GM12878 (cell line): ENCODE results near the gene GAD2. TPM values are rescaled to one million over a fixed set of nuclear protein-coding genes. Genes with fewer than 3 reads are reported as not detected.

ENCODE experiments used
- ATAC-seq: fragments of 200-7000 bp; cut with Tn5 transposase; 3 replicates; pipeline ENCODE4 v1.9.1; 2020; ENCODE audit warnings: mild to moderate bottlenecking, moderate library complexity
- BruUV-seq: library from RNA; stranded (reverse); fragments of 400-500 nt; replicated peaks from 2 replicates; lab custom pipeline; 2021; lab: Mats Ljungman, UMichigan
- CTCF ChIA-PET: fragments of 300-600 bp; sonication (Branson Sonifier 250); formaldehyde crosslinking; extraction: SDS; loops from one replicate; lab custom pipeline; 2021; ENCODE audit warnings: inconsistent platforms; lab: Yijun Ruan, JAX
- POLR2A ChIA-PET: fragments of 350-600 bp; formaldehyde crosslinking; extraction: SDS; loops from one replicate; lab custom pipeline; 2021; ENCODE audit warnings: inconsistent platforms; lab: Charles Lee
- RAD21 ChIA-PET: fragments of 300-600 bp; sonication (Branson Sonifier 250); formaldehyde crosslinking; loops from one replicate; lab custom pipeline; 2023; ENCODE audit warnings: antibody characterized with exemption; ENCODE audit not compliant: unreplicated experiment; lab: Charles Lee
- SMC1A ChIA-PET: fragments of 300-600 bp; sonication (Branson Sonifier 250); formaldehyde crosslinking; loops from one replicate; lab custom pipeline; 2023; ENCODE audit not compliant: unreplicated experiment, uncharacterized antibody; lab: Charles Lee
- DNase-seq: peaks from one replicate; pipeline ENCODE4 v3.0.0-alpha.2; 2011; ENCODE audit warnings: low read depth, low spot score
- FAIRE-seq: peaks from 3 replicates; lab custom pipeline; 2011; peaks lifted over from hg19 to GRCh38; lab: Jason Lieb, UNC
- H2AFZ ChIP-seq: 2 replicates; pipeline ENCODE4 v1.6.0; 2011; ENCODE audit warnings: low read depth, low read length, control low read depth; ENCODE audit not compliant: control insufficient read depth
- H3K27ac ChIP-seq: 2 replicates; pipeline ENCODE4 v1.5.1; 2011; ENCODE audit warnings: control low read depth; ENCODE audit not compliant: control insufficient read depth, insufficient read depth
- H3K27me3 ChIP-seq, 2 experiments: replicated peaks in 1 of 2; 2 replicates each; pipeline versions ENCODE4 v1.6.0 to v1.6.1; 2011; ENCODE audit warnings: low read length in 1 of 2; ENCODE audit not compliant: control insufficient read depth in 2 of 2, insufficient read depth in 2 of 2
- H3K36me3 ChIP-seq, 2 experiments: 2 replicates each; pipeline ENCODE4 v1.5.1; 2011; ENCODE audit warnings: low read length in 1 of 2; ENCODE audit not compliant: control insufficient read depth in 2 of 2, insufficient read depth in 2 of 2
- H3K4me1 ChIP-seq: 2 replicates; pipeline ENCODE4 v1.6.1; 2011; ENCODE audit warnings: mild to moderate bottlenecking, low read length, moderate library complexity, mixed read lengths; ENCODE audit not compliant: control insufficient read depth, insufficient read depth
- H3K4me2 ChIP-seq: 2 replicates; pipeline ENCODE4 v1.6.0; 2011; ENCODE audit warnings: control low read depth; ENCODE audit not compliant: control insufficient read depth, insufficient read depth
- H3K4me3 ChIP-seq: fragments of 200-600 bp; sonication (generic); 2 replicates; pipeline ENCODE4 v1.5.1; 2016
- H3K79me2 ChIP-seq: 2 replicates; pipeline ENCODE4 v1.6.0; 2011; ENCODE audit warnings: low read length; ENCODE audit not compliant: control insufficient read depth, insufficient read depth
- H3K9ac ChIP-seq: 2 replicates; pipeline ENCODE4 v1.8.0; 2011; ENCODE audit warnings: low read length, control low read depth, mixed read lengths; ENCODE audit not compliant: control insufficient read depth, insufficient read depth
- H3K9me3 ChIP-seq: replicated peaks from 3 replicates; pipeline ENCODE4 v1.5.1; 2011; ENCODE audit warnings: mild to moderate bottlenecking, low read length; ENCODE audit not compliant: control insufficient read depth, insufficient read depth
- H4K20me1 ChIP-seq: 2 replicates; pipeline ENCODE4 v1.6.0; 2011; ENCODE audit not compliant: control insufficient read depth, insufficient read depth
- E2F8 ChIP-seq: fragments of 450-650 bp; IDR thresholded peaks from 2 replicates; pipeline ENCODE4 v1.6.1; 2018; ENCODE audit warnings: mild to moderate bottlenecking, low read depth, moderate library complexity; ENCODE audit not compliant: partially characterized antibody
- IRF3 ChIP-seq: fragments of 450-650 bp; IDR thresholded peaks from 2 replicates; pipeline ENCODE4 v1.6.1; 2014; ENCODE audit warnings: mild to moderate bottlenecking
- LARP7 ChIP-seq: fragments of 450-650 bp; IDR thresholded peaks from 2 replicates; pipeline ENCODE4 v1.6.1; 2017; ENCODE audit warnings: mild to moderate bottlenecking
- MEF2A ChIP-seq: IDR thresholded peaks from 2 replicates; pipeline ENCODE4 v1.6.1; 2011; ENCODE audit warnings: low read depth, mild to moderate bottlenecking, low read length, moderate library complexity; ENCODE audit not compliant: insufficient read depth
- PML ChIP-seq: IDR thresholded peaks from 2 replicates; pipeline ENCODE4 v1.6.1; 2012; ENCODE audit warnings: low read length, inconsistent platforms
- STAT1 ChIP-seq: fragments of 450-650 bp; conservative IDR thresholded peaks from 2 replicates; pipeline ENCODE4 v1.6.1; 2014; ENCODE audit warnings: antibody characterized with exemption, mild to moderate bottlenecking
- WGBS: methylation state at CpG from one replicate; pipeline ENCODE4 v1.1.6; 2016; ENCODE audit warnings: low lambda C conversion rate; ENCODE audit not compliant: insufficient replicate concordance, insufficient coverage; ENCODE audit errors: missing lambda C conversion rate; 5-methylcytosine and 5-hydroxymethylcytosine counted together
- in situ Hi-C: fragments of 300-500 bp; cut with MboI; formaldehyde crosslinking; loops from 9 replicates; pipeline ENCODE4 v1.14.3; 2018; ENCODE audit warnings: mixed read lengths
- intact Hi-C: fragments of 100-400 bp; cut with micrococcal nuclease; formaldehyde crosslinking; loops from one replicate; pipeline ENCODE4 v1.14.2; 2022; ENCODE audit not compliant: unreplicated experiment
- polyA plus RNA-seq, 11 experiments: library from polyadenylated mRNA; depleted of rRNA in 4 of 11; unstranded in 6 of 11; stranded (reverse) in 5 of 11; fragments of >200 nt; fragmentation: Nextera tagmentation in 4 of 11; fragmentation: Illumina TruSeq in 1 of 11; extraction: Ambion mirVana in 4 of 11; extraction: Trizol in 1 of 11; gene quantifications; 1 replicate in 1 of 11; 2 replicates in 10 of 11; pipeline versions ENCODE4 v1.2.1 to v1.2.3, GENCODE V29; 2011 to 2016; ENCODE audit warnings: inconsistent platforms in 2 of 11, missing spikeins in 2 of 11, low read depth in 1 of 11
- total RNA-seq, 4 experiments: library from RNA; depleted of rRNA in 3 of 4; stranded (reverse); fragments of >200 nt in 3 of 4; fragmentation: Illumina TruSeq in 1 of 4; extraction: Trizol in 1 of 4; gene quantifications; 2 replicates each; pipeline versions ENCODE4 v1.2.1 to v1.2.3, GENCODE V29; 2013 to 2021

GAD2 gene
- total and polyA plus RNA-seq, 10 of the 15 experiments (the other 5 are each of a cell fraction or from before 2014, with no cell fraction given): not detected

- no peak for ATAC-seq
- H2AFZ ChIP-seq: no peak overlapping the region
- no peak for DNase-seq
- H3K79me2 ChIP-seq: no peaks in the 10 kb centered on the region
- H4K20me1 ChIP-seq: no peaks in the 10 kb centered on the region
- H3K27ac ChIP-seq: no peak overlapping the region
- 0% methylated on average over 5 of the region's 5 CpGs for WGBS
- H3K9me3 ChIP-seq: no peaks in the 10 kb centered on the region
- ChIA-PET CTCF (interaction anchor here (0.7 to 1.5 kb wide), 3 partner anchors 28 to 517 kb away, joined by 3 read pairs; no protein-coding TSS in a partner anchor), RAD21 (no interaction called here), SMC1A (interaction anchor here (1.1 kb wide), 1 partner anchor 28 kb away, joined by 3 read pairs; no protein-coding TSS in a partner anchor), POLR2A (no interaction called here)
- in situ Hi-C loops (no loop called here), intact Hi-C loops (no loop called here)
- TF ChIP-seq STAT1 (no peak), MEF2A (no peak)
- H3K9ac ChIP-seq: no peak overlapping the region
- H3K4me2 ChIP-seq: no peak overlapping the region
- no peak overlapping the region for H3K4me3 ChIP-seq
- H3K36me3 ChIP-seq: no peaks in the 10 kb centered on the region
- no TSS peak for BruUV-seq
- peaks cover 0 to 2% of the 10 kb centered on the region in 2 experiments; a peak in 1 of 4 replicates for H3K27me3 ChIP-seq
- no peaks in the 10 kb centered on the region for H3K4me1 ChIP-seq
- no peak for FAIRE-seq
These were observed 26.3 kb downstream of the GAD2 start for GRCh38 chr10:26242706-26243350.

GRCh38 chr10:26243351-26243720, 26.8 kb downstream of the GAD2 start:
- H4K20me1 ChIP-seq: no peaks in the 10 kb centered on the region
- no peak overlapping the region for H2AFZ ChIP-seq
- FAIRE-seq: no peak
- POLR2A ChIA-PET: no interaction called here
- BruUV-seq: no TSS peak
- H3K27me3 ChIP-seq: no peaks in the 10 kb centered on the region
- no peaks in the 10 kb centered on the region for H3K4me1 ChIP-seq
- no peaks in the 10 kb centered on the region for H3K36me3 ChIP-seq
- WGBS: 21% methylated on average over 5 of the region's 5 CpGs
- intact Hi-C loops: no loop called here
- TF ChIP-seq E2F8: no peak
- no peak for TF ChIP-seq PML
- no peak for TF ChIP-seq IRF3
- TF ChIP-seq LARP7: no peak
- SMC1A ChIA-PET: interaction anchor here (1.1 kb wide), 1 partner anchor 28 kb away, joined by 3 read pairs; no protein-coding TSS in a partner anchor
- no peak overlapping the region for H3K27ac ChIP-seq
- ATAC-seq: no peak
- H3K9me3 ChIP-seq: no peaks in the 10 kb centered on the region
- no peak overlapping the region for H3K9ac ChIP-seq
- RAD21 ChIA-PET: no interaction called here
- in situ Hi-C loops: no loop called here
- H3K4me3 ChIP-seq: no peak overlapping the region
- H3K4me2 ChIP-seq: no peak overlapping the region
- CTCF ChIA-PET: interaction anchor here (1.5 kb wide), 1 partner anchor 28 kb away, joined by 3 read pairs; no protein-coding TSS in a partner anchor
- H3K79me2 ChIP-seq: no peaks in the 10 kb centered on the region
- DNase-seq: no peak
